LNCAP (cell line): ENCODE data around the gene GNB1.

Experiments
- CTCF ChIP-seq: fragments of 450-650 bp; IDR thresholded peaks from 2 replicates; pipeline ENCODE4 v1.5.1; 2017; ENCODE audit warnings: mild to moderate bottlenecking

The GNB1 gene

GRCh38 chr1:1874901-1875300 is 16.0 kb downstream of the GNB1 start:
- no peak for TF ChIP-seq CTCF

GRCh38 chr1:1873186-1873585 is 17.7 kb downstream of the GNB1 start:
- no peak for TF ChIP-seq CTCF

- no peak for TF ChIP-seq CTCF
Observed at GRCh38 chr1:1872329-1872994, 18.4 kb downstream of the GNB1 start.

- TF ChIP-seq CTCF: no peak
Observed at GRCh38 chr1:1869469-1869868, 21.4 kb downstream of the GNB1 start.

- TF ChIP-seq CTCF: no peak
Observed at GRCh38 chr1:1867164-1867563, 23.7 kb downstream of the GNB1 start.

GRCh38 chr1:1862905-1863547 is 27.9 kb downstream of the GNB1 start:
- TF ChIP-seq CTCF: no peak

- TF ChIP-seq CTCF: no peak
Observed at GRCh38 chr1:1861339-1861730, 29.6 kb downstream of the GNB1 start.
